Activated CD4-positive, alpha-beta T cell treated with anti-CD3 and anti-CD28 coated beads, Interleukin-10, Interleukin-2, amounts not matched to agents 100 ng/mL and 50 ng/mL, durations not matched to agents 16 hours and 8 hours (primary cell): Measurements from ENCODE around the gene CBX4.

Source experiments
- DNase-seq: peaks from one replicate; pipeline ENCODE4 v3.0.0-alpha.2; 2020

The CBX4 gene

DNA sequence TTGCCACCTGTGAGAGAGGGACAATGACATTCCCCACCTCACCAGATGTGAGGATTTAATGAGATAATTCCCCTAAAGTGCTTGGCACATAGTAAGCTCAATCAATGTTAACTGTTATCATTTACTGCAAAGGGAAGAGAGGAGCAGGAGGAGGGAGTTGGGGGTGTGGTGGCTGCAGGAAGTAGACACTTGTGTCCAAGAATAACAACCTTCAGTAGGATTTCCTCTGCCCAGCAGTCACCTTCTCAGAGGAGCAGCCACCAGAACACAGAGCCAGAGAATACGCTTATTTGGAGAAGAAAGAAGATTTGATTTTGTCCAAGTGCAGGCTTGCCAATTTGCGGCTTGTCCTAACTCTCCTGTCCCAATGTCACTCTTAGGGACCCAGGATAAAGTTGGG, 10.2 kb downstream of the CBX4 start:
- no peak for DNase-seq

DNA sequence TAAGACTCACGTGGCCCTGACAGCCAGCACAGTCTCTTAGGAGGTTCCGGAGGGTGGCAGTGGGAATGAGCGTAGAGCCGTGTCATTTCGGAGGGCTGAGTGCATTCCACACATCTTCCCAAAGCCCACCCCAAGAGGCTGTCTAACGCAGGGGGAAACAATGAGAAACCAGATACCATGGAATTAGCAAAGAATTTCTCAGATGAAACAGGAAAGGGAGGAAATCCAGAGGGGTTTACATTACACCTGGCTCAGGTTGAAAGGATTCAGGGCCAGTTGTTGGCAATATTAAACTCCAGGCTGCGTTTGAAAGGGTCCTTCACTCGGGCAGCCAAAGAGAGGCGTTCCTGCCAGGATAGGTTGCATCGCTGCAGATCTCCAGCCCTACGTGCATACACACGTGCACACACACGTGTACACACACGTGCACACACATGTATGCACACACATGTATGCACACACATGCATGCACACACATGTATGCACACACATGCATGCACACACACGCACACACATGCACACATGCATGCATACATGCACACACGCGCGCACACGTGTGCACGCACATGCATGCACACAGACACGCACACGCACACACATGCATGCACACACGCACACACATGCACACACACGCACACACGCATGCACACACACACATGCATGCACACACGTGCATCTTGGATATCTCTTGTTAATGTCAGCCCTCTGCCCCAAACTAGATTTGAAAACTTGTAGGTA, 12.2 kb downstream of the CBX4 start:
- DNase-seq, result no peak

DNA sequence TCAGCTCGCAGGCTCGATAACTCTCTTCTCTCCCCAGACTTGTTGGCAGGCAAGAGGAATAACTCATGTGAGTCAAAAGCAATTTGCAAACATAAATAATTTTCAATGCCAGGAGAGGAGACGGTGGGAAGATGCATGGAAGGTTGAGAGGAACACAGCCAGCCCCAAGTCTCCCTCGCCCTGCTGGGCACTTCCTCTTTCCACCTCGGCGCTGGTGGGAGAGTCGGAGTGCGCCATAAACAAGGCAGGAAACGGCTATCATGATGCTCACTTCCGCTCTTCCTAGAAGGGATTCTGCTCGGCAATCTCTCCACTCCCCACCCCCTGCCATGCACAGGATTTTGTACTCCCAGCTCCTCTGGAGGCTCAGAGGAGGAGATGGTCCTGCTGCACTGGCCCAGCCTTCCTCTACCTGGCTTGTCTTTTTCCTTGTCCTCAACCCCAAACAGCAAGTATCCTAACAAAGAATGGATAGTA, 13.0 kb downstream of the CBX4 start:
- no peak for DNase-seq

DNA sequence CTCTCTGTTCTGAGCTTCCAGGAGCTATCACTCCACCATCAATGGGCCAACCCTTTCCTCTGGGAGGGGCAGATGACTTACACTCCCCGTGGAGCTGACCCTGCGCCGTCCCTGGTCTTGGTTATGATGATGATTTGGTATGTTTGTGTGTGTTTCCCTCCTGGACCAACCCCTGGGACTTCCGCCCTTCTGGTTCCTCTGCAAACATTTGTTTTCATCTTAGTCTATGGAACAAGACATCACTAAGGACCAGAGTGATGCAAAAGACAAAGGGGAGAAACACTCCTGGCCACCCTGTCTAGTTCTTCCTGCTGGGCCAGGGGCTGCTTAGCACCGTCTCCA, 13.7 kb downstream of the CBX4 start:
- no peak for DNase-seq

- DNase-seq, result no peak
Measured at GRCh38 chr17:79824893-79825579, 14.2 kb downstream of the CBX4 start.

- no peak for DNase-seq
Measured at GRCh38 chr17:79824234-79824633, 15.0 kb downstream of the CBX4 start.

- no peak for DNase-seq
Measured at GRCh38 chr17:79822583-79823124, 16.6 kb downstream of the CBX4 start.

GRCh38 chr17:79821331-79822095, 17.7 kb downstream of the CBX4 start:
- DNase-seq, result no peak

- DNase-seq, result no peak
Measured at GRCh38 chr17:79820959-79821330, 18.3 kb downstream of the CBX4 start.

GRCh38 chr17:79819534-79820276, 19.5 kb downstream of the CBX4 start:
- DNase-seq, result no peak

DNA sequence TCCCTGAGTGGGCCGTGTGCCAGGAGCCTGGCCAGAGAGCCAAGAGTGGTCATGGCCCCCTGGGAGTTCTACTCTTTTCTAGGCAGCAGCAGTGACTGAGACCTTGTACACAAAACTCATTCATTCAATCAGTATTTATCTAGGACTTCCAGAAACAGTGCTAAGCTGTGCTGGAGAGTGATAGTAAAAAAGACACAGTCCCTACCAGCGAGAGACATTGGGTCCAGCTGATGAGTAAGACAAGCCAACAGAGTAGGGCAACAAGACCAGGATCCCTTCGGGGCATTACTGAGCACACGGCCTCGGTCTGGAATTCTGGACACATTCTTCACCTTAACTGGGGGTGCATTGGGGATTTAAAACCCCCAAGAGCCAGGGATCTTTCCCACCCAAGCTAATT, 20.2 kb downstream of the CBX4 start:
- no peak for DNase-seq

DNA sequence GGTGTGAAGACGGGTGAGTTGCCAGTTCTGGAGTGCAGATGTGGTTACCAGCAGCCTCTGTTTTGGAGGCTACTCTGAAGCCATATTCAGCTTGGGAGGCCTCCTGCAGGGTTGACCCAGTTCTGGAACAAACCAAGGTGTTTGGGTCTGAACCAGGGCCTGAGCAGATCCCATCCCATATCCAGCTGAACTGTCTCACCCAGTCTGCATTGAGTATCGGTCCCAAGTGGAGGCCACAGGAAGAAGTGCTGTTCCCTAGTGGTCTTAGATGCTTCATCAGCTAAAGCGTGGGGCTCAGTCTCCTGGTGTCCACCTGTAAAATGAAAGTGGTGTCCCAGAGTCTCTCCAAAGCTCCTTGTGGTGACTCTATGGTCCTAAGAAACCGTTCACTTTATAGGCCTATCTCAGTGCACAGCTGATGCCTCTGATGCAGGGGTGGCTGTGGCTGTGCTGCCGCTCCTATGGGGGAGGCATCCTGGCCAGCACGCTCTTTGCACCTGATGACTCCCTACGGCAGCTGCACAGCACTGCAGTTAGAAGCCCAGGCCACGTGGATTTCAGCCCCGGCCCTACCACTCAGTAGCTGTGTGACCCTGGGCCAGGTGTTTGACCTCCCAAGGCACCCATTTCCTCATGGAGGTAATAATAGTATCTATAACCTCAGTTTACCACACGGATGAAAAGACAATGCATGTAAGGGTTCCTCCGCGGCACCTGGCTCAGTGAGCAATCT, 21.0 kb downstream of the CBX4 start:
- no peak for DNase-seq

DNA sequence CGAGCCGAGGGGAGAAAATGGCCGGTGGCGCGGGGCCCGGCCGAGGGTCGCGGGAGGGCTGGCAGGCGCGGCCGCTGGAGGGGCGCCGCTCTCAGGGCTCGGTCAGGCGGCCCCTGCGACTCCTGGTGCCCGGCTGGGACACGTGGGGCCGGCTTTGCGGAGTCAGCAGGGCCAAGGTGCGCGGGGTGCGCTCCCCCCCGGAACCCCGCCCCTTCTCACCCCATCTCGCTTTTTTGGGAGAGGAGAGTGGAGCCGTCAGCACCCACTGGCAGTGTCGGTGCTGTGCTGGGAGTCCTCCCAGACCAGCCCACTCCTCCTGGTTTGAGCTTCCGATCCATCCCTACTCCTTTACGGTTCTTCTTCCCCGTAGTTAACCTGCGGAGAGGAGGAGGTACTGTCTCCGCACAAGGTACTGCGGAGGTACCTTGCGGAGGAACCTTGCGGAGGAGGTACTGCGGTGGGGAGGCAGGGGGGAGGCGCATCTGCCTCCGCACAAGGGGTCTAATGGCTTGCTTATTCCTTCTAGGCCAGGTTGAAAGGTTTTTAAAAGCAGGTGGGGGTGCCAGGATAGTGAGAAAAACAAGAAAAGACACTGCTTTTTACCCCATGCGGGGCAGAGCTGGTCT, 23.3 kb downstream of the CBX4 start:
- DNase-seq, result no peak

DNA sequence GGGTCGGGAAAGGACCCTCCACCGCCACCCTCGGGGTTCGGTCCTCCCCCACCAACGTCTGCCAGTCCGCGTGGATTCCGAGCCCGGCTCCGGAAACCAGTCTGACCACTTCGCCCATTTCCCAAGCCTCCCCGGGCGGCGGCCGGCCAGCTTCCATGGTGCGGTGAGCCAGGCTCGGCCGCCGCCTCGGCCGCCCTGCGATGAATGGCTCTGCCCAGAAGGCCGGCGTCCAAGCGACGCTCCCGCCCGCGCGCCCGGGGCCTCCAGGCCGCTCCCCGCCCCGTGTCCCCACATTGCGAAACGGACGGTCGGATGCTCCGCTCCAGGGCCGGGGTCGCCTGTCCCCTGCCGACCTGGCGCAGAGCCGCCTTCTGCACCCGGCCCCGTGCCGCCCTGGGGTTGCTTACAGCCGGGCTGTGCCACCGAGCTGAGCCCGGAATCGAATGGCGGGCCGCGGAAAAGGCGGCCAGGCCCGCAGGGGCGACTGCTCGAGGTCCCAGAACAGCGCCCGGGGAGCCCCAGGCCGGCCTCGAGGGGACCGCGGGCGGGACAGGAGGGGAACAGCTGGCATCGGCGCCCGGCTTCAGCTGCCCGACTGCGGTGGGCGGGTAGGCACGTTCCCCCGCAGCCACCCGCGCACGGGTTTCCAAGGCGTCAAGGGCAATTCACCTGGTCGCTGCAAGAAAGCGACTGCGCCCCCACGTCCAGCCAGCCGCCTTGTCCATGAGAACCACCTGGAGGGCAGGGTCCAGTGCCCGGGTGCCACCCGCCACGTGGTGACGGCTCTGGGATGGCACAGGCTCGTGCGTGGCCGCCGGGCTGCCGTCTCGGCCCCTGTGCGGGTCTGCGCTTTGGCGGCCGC, 24.0 kb downstream of the CBX4 start:
- no peak for DNase-seq

DNA sequence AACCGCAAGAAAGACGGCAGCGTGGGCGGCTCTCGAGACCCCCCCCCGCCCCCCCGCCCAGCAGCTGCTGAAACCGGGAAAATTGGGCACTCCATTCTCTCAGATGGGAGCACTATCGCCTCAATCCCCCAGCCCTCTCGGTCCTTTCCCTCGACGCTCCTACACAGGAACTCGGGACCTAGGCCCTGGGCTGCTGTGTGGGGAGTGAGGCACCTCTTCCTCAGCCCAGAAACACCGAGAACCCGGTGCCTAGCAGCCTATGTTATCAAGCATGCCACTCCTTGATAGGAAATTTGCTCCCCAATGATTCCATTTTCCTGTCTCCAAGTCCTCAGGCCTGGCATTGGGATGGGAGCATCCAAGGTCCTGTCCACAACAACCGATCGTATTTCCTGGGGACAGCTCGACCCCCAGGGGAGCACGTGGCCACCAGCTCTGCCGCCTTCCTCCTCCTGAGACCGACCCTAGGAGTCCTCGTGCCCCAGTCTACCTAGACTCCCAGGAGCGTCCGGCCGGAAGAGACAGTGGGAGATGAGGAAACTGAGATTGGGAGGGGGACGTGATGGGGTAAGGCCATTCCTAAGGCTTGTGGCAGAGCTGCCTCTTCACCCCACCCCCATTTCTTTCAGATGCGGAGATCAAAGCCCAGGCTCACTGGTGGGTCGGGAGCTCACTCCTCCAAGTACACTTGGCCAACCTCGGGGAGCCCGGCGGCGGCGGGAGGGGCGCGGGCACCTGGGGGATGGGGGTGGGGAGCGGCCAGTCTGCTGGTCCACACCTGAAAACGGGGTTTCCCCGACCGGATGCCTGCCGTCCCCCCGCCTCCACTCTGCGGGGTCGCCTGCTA, 24.9 kb downstream of the CBX4 start:
- DNase-seq, result no peak

GRCh38 chr17:79813297-79814126, 25.7 kb downstream of the CBX4 start:
- DNase-seq, result no peak

DNA sequence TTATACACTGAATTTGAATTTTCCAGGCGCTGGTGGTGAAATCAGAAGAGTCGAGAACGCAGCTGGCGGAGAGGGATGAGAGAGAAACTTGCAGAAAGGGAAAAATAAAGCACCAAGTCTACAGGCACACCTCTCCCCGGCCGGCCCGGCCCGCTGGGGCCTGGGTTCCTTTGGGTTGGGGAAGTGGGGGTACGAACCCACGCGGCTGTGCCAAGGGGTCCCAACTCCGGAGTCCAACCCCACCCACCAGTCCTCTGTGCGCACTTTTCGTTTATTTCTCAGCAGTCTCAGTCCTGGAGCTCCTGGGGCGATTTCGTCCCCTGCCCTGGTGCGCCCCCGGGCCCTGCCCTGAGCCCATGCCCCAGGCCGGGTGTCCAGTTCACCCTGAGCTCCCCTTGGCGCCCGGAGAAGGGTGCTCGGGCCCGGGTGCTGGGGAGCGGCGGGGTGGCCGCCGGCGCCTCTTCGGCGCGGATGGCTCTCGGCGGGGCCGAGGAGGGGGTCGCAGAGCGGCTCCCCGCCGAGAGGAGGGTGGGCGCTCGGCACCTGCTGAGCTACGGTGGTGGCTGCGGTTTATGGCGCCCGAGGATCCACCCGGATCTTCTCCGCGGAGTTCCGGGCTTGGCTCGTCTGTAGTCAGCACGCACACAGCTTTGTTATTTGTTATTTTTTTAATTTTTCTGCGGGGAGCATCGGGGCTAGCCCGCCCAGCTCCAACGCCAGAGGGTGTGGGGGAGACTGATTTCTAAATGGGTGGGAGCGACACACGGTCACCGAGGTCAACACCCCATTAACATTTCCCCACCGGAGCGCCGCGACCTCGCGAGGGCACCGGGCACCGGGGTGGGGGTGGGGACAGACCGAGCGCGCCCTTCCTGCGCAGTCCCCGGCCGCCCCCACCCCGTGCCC, 26.6 kb downstream of the CBX4 start:
- DNase-seq, result no peak

- DNase-seq, result no peak
Measured at GRCh38 chr17:79811868-79812352, 27.3 kb downstream of the CBX4 start.
